Activated CD4-positive, alpha-beta T cell treated with anti-CD3 and anti-CD28 coated beads, Interleukin-2, amount 50 U/mL, for 1 hour (primary cell): Measurements from ENCODE around the gene ELANE.

Experiments
- DNase-seq: peaks from one replicate; pipeline ENCODE4 v3.0.0-alpha.2; 2020

Gene ELANE

DNA sequence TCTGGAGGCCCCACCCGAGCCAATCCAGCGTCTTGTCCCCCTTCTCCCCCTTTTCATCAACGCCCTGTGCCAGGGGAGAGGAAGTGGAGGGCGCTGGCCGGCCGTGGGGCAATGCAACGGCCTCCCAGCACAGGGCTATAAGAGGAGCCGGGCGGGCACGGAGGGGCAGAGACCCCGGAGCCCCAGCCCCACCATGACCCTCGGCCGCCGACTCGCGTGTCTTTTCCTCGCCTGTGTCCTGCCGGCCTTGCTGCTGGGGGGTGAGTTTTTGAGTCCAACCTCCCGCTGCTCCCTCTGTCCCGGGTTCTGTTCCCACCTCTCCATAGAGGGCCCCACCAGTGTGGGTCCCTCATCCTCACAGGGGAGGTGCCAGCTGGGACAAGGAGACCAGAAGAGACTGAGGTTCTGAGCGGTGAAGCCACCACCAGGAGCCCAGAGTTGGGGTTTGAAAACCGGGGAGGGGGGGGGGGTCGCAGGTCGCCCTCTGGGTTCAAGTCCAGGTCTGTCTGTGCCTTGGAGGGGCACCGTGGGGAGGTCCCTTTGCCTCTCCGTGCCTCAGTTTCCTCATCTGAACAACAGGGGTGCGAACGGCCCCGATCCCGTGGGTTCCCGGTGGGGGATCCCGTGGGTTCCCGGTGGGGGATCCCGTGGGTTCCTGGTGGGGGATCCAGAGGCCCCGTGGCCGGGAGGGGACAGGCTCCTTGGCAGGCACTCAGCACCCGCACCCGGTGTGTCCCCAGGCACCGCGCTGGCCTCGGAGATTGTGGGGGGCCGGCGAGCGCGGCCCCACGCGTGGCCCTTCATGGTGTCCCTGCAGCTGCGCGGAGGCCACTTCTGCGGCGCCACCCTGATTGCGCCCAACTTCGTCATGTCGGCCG, at the start of gene ELANE:
Gene ELANE, plus strand, starts transcription at position 168 of the 878 bp plus-strand sequence. Its CDS starts 26 bp downstream, at position 194.
- DNase-seq = no peak

DNA sequence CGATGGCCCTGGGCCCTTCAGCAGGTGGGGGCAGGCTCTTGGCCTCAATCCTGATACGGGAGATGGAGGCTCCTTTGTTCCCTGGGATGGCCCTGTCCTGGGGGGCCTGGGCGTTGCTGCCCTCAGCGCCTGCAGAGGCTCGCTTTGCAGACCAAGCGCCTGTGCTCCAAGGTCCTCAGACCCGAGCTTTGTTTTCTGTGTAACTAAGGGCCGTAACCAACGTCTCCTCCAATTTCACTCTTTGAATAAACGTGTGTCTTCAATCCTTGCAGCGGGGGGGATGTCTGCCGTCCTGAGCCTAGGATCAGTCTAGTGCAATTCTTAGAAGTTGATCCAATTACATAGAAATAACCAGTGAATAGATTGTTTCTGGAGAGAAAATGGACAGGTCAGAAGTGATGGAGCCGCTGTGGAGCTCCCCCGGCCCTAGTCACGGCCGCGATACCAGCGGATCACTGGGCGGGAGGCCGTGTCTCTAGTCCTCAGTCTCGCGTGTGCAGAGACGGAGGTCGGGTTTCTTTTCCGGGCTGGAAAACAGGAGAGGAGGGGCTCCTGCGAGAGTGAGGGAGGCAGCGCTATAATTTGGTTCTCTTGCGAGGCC, 49.5 kb upstream of the ELANE start:
- no peak for DNase-seq

DNA sequence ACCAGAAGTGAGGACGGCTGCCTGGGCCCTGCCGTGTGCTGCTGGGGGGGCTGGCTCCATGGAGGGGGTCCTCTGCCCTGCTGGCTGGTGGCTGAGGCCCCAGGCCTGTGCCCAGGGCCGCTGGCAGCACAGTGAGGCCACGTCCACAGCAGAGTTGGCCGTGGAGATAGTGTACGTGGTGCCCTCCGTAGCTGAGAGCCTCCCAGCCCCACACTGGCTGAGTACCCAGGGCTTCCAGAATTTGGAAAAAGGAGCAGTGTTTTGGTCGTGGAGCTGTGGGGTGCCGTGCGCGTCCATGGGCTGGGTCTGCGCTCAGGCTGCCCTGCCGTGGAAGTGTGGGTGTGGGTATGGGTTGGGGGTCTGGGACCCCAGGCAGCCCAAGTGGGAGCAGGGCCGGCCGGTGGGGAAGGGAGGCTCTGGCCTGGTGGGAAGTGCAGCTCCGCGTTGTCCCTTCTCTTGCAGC, 49.0 kb upstream of the ELANE start:
- DNase-seq = no peak

DNA sequence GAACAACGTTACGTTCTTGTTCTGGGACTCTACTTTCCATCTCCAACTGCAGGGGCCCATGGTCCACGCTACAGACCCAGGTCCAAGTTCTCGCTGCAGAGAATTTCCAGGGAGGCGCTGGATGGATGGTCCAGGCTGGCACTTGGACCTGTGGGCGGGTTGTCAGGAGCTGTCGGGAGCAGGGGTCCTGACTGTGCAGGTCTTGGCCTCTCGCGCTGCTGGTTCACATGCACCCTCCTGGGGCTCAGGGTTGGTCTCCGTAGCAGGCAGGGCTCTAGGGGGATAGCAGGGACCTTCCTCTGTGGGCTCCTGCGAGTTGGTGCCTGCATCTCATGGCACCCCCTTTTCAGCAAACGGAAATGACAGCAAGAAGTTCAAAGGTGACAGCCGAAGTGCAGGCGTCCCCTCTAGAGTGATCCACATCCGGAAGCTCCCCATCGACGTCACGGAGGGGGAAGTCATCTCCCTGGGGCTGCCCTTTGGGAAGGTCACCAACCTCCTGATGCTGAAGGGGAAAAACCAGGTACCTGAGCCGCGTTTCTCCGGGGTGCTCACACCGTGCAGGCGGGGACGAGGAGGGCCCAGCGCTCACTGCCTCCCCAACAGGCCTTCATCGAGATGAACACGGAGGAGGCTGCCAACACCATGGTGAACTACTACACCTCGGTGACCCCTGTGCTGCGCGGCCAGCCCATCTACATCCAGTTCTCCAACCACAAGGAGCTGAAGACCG, 48.3 kb upstream of the ELANE start:
- DNase-seq = no peak

DNA sequence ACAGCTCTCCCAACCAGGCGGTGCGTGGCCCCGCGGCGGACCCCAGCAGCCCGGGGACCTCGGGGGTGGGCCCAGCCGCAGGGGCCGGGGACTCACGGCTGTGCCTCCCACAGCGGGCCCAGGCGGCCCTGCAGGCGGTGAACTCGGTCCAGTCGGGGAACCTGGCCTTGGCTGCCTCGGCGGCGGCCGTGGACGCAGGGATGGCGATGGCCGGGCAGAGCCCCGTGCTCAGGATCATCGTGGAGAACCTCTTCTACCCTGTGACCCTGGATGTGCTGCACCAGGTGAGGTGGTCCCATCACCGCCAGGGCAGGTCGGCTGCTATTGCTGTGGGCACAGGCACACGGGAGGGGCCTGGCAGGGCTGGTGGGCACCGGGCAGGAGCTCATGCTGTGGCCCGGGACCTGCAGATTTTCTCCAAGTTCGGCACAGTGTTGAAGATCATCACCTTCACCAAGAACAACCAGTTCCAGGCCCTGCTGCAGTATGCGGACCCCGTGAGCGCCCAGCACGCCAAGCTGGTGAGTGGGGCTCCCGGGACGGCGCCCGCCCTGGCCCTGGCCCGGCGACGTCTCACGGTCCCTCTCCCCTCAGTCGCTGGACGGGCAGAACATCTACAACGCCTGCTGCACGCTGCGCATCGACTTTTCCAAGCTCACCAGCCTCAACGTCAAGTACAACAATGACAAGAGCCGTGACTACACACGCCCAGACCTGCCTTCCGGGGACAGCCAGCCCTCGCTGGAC, 47.5 kb upstream of the ELANE start:
- DNase-seq = no peak

DNA sequence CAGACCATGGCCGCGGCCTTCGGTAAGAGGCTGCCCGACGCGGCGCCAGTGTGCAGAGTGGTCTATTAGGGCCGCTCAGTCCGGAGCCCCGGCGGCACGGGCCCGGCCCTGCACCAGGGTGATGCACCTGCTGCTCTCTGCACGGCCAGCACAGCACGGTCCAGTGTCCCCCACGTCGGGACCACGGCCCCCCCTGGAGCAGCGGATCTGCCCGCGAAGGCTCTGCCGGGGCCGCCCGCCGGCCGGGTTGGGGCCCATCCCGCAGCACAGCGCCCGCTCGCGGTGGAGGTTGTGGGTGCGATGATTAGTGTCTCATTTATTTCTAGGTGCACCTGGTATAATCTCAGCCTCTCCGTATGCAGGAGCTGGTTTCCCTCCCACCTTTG, 46.9 kb upstream of the ELANE start:
- no peak for DNase-seq

- DNase-seq = no peak
These were observed 46.2 kb upstream of the ELANE start for GRCh38 chr19:805600-806550.

DNA sequence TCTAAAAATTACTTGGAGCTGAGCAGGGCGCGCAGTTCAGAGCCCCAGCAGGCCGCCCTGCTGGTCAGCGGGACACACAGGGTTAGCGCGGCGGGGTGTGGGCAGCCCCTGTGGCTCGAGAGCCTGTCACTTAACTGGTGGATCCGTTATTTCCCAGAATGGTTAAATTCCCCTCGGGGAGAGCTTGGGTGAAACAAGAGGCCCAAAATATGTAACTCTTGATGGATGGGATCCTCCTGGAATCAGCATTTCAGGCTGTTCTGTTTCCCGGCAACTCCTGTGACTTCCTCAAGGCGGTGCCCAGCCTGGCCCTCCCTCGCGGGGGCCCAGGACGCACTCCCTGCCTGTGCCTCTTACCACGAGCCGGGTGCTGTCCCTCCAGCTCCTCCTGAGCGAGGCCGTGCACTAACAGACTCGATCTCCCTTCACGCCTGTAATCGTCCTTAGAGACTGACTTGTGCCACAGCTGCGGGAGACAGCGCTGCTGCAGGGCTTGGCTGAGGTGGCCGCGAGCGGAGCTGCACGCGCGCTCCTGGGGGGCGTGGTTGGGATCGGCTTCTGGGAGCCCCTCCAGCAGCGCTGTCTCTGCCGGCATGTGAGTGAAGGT, 45.2 kb upstream of the ELANE start:
- no peak for DNase-seq

DNA sequence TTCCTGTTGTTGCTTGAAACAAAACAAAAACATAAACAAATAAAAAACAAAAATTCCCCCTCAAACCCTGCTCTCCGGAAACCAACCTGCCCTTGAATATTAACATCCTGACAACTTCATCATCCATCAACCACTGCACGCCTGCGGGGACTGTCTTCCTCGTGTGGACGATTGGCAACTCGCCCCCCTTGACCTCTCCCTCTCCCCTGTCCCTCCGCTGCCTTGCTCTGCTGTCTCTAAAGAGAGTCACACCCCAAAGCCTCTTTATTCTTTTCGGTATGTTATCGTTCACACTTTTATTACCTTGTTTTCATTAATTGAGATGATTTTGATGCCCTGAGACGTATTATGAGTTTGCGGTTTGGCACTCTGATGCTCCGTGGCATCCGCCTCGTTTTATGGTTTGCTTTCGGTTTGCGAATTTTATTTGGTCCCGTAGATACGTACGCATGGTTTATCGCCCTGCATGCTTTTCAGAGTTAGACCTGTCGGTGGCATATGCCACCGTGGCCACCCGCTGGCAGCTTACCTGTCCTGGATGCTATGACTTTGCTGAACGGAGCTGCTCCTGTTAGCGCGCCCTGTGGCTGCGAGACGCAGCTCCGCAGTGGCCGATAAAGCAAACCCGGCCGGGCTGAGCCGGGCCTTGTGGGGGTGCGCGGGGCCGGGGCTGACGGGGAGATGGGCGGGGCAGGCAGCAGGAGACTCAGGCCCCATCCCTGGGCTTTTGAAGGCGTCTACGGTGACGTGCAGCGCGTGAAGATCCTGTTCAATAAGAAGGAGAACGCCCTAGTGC, 44.3 kb upstream of the ELANE start:
- DNase-seq = no peak

DNA sequence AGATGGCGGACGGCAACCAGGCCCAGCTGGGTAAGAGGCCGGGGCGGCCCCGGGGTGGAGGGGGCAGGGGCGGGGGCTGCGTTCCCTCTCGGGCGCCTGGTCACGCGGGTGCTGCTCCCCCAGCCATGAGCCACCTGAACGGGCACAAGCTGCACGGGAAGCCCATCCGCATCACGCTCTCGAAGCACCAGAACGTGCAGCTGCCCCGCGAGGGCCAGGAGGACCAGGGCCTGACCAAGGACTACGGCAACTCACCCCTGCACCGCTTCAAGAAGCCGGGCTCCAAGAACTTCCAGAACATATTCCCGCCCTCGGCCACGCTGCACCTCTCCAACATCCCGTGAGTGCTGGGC, 43.7 kb upstream of the ELANE start:
- no peak for DNase-seq

GRCh38 chr19:810077-810855, 41.8 kb upstream of the ELANE start:
- no peak for DNase-seq

GRCh38 chr19:810883-811489, 41.1 kb upstream of the ELANE start:
- no peak for DNase-seq

GRCh38 chr19:811506-812048, 40.5 kb upstream of the ELANE start:
- no peak for DNase-seq

GRCh38 chr19:812049-812746, 39.9 kb upstream of the ELANE start:
- DNase-seq = no peak

DNA sequence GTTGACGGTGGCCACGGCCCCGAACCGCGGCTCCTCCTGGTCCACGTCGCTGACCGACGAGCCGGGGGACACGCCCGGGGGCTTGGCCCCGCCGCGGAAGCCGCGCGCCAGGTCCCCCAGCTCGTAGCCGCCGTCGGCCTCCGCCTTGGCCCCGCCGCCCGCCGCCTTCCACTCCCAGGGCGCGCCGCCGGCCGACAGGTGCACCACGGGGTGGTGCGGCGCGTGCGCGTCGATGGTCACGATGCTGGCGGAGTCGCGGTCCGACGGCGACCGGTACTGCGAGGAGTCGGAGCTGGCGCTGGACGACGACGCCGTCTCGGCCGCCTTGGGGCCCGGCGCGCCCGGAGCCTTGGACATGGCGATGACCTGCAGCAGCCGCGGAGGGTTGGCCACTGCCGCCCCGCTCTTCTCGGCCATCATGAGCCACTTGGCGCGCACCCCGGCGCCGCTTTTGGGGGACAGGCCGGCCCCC, 39.3 kb upstream of the ELANE start:
- DNase-seq = no peak

GRCh38 chr19:813219-814151, 38.6 kb upstream of the ELANE start:
- no peak for DNase-seq
